HFFc6 (cell line): ENCODE data around the gene TXK. TPM values are rescaled to one million over a fixed set of nuclear protein-coding genes. Genes with fewer than 3 reads are reported as not detected.

Experiments
- DNase-seq: peaks from one replicate; pipeline ENCODE4 v3.0.0-alpha.2; 2018
- H3K27ac Mint-ChIP-seq: 2 replicates; pipeline ENCODE4 v1.8.0; 2020; ENCODE audit warnings: mild to moderate bottlenecking, mixed read lengths
- H3K27me3 Mint-ChIP-seq: 2 replicates; pipeline ENCODE4 v1.8.0; 2021; ENCODE audit warnings: mild to moderate bottlenecking, moderate library complexity, mixed read lengths; ENCODE audit not compliant: insufficient read depth
- H3K36me3 Mint-ChIP-seq: 2 replicates; pipeline ENCODE4 v1.8.0; 2021; ENCODE audit warnings: low read depth, mixed read lengths
- H3K4me1 Mint-ChIP-seq: 2 replicates; pipeline ENCODE4 v1.8.0; 2020; ENCODE audit warnings: low read depth, mixed read lengths
- H3K4me3 Mint-ChIP-seq: 2 replicates; pipeline ENCODE4 v1.8.0; 2020; ENCODE audit warnings: mild to moderate bottlenecking, moderate library complexity, mixed read lengths
- H3K9me3 Mint-ChIP-seq: 2 replicates; pipeline ENCODE4 v1.8.0; 2020; ENCODE audit warnings: mild to moderate bottlenecking, mixed read lengths
- CTCF ChIP-seq: fragments of 200-600 bp; sonication (generic); IDR thresholded peaks from 2 replicates; pipeline ENCODE4 v1.5.0; 2021; ENCODE audit warnings: antibody characterized with exemption, mild to moderate bottlenecking
- total RNA-seq, 6 experiments: library from RNA; stranded (reverse); fragmentation: NEBNext Ultra II Directional; extraction: Animal tissue kit (Norgen Biotek cat#: 25700); gene quantifications; 2 replicates in 1 of 6; 3 replicates in 5 of 6; pipeline ENCODE4 v1.2.3, GENCODE V29; 2021

TXK gene
- total RNA-seq, 6 experiments from 2014 or later: not detected

GRCh38 chr4:48122756-48123155 is 11.3 kb downstream of the TXK start:
- DNase-seq: no peak
- H3K27me3 Mint-ChIP-seq: peaks cover 14% of the 10 kb centered on the region
- peaks cover 9% of the 10 kb centered on the region for H3K4me1 Mint-ChIP-seq
- no peaks in the 10 kb centered on the region for H3K9me3 Mint-ChIP-seq
- H3K36me3 Mint-ChIP-seq: no peaks in the 10 kb centered on the region
- H3K4me3 Mint-ChIP-seq: no peak overlapping the region
- TF ChIP-seq CTCF: no peak
- H3K27ac Mint-ChIP-seq: no peak overlapping the region

- peaks cover 11% of the 10 kb centered on the region for H3K27me3 Mint-ChIP-seq
- H3K27ac Mint-ChIP-seq: no peak overlapping the region
- H3K4me3 Mint-ChIP-seq: no peak overlapping the region
- no peaks in the 10 kb centered on the region for H3K9me3 Mint-ChIP-seq
- no peak for TF ChIP-seq CTCF
- no peaks in the 10 kb centered on the region for H3K4me1 Mint-ChIP-seq
- DNase-seq: no peak
- no peaks in the 10 kb centered on the region for H3K36me3 Mint-ChIP-seq
These were observed 12.9 kb downstream of the TXK start for GRCh38 chr4:48121180-48121579.

- DNase-seq: no peak
- Mint-ChIP-seq H3K9me3 (no peaks in the 10 kb centered on the region), H3K27me3 (peaks cover 11% of the 10 kb centered on the region), H3K36me3 (no peaks in the 10 kb centered on the region), H3K27ac (no peak overlapping the region), H3K4me1 (no peaks in the 10 kb centered on the region), H3K4me3 (no peak overlapping the region)
- no peak for TF ChIP-seq CTCF
These were observed 13.9 kb downstream of the TXK start for GRCh38 chr4:48120132-48120531.

- H3K9me3 Mint-ChIP-seq: no peaks in the 10 kb centered on the region
- peaks cover 11% of the 10 kb centered on the region for H3K27me3 Mint-ChIP-seq
- H3K36me3 Mint-ChIP-seq: no peaks in the 10 kb centered on the region
- no peak for TF ChIP-seq CTCF
- H3K4me3 Mint-ChIP-seq: no peak overlapping the region
- no peaks in the 10 kb centered on the region for H3K4me1 Mint-ChIP-seq
- H3K27ac Mint-ChIP-seq: no peak overlapping the region
- DNase-seq: no peak
These were observed 14.4 kb downstream of the TXK start for GRCh38 chr4:48119646-48120045.

- Mint-ChIP-seq H3K9me3 (no peaks in the 10 kb centered on the region), H3K27me3 (peaks cover 7% of the 10 kb centered on the region), H3K27ac (no peak overlapping the region), H3K4me3 (no peak overlapping the region), H3K4me1 (no peaks in the 10 kb centered on the region), H3K36me3 (no peaks in the 10 kb centered on the region)
- DNase-seq: no peak
- no peak for TF ChIP-seq CTCF
These were observed 16.0 kb downstream of the TXK start for GRCh38 chr4:48118081-48118480.

GRCh38 chr4:48116582-48116981 is 17.5 kb downstream of the TXK start:
- Mint-ChIP-seq H3K4me1 (peaks cover 6% of the 10 kb centered on the region; the same call in 1 of the 2 replicates), H3K27me3 (peaks cover 7% of the 10 kb centered on the region), H3K9me3 (no peaks in the 10 kb centered on the region), H3K27ac (no peak overlapping the region), H3K36me3 (no peaks in the 10 kb centered on the region), H3K4me3 (no peak overlapping the region)
- no peak for DNase-seq
- no peak for TF ChIP-seq CTCF
